D721Med (cell line): ENCODE data around the gene CWF19L2.
"Not testable (repeated sequence)": the region's sequence is repeated elsewhere in the genome, so short reads cannot be mapped to it uniquely, and the experiment has no call there.

Experiments
- DNase-seq: peaks from one replicate; pipeline ENCODE4 v3.0.0; 2011; ENCODE audit warnings: low spot score; ENCODE audit not compliant: insufficient read length
- FAIRE-seq: peaks from 2 replicates; lab custom pipeline; 2011; peaks lifted over from hg19 to GRCh38; lab: Jason Lieb, UNC
- CTCF ChIP-seq: IDR thresholded peaks from 2 replicates; pipeline ENCODE4 v1.5.1; 2012; ENCODE audit warnings: mild to moderate bottlenecking, control low read depth; ENCODE audit not compliant: insufficient read depth; ENCODE audit errors: missing control alignments

The CWF19L2 gene

DNA sequence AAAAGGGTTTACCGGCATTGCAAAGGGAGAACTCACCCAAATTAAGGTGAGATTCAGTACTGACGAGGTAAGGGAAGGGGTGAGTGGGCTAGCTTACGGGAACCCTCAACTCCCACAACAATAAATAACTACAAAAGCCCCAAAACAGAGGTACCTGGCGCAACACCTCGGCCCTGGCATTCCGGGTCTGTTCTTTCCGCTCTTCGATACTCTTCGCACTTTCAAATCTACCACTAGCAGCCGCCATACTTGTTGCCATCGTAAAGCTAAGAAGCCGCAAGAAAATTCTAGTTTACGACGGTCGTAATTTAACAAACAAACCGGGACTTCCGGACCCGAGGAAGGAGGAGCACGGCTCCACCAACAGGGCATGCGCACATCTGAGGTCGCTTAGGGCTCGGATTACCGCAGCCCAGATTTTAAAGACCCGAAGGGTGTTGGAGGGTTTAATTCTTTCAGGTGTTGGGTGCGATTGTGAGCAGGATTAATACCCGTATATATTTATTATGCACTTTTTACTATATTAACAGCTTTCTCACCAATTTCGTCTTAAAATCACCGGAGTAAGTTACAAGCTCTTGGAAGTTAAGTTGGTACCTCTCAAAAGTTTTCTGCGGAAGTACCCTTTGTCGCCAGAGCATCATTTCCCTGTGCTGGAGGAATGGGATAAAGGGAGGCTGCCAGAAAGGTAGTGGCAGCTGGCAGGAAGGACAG, at the start of gene CWF19L2:
TSS of gene CWF19L2 (minus strand) at position 268 of the 714 bp plus-strand sequence. CDS start at position 259, 9 bp downstream.
- FAIRE-seq (peak; percentile 95), DNase-seq (peak; percentile 31)
- TF ChIP-seq CTCF, result no peak

- no peak for TF ChIP-seq CTCF
- DNase-seq (no peak), FAIRE-seq (no peak)
Measured at GRCh38 chr11:107505647-107506225, 48.1 kb upstream of the CWF19L2 start.

GRCh38 chr11:107504981-107505380, 47.4 kb upstream of the CWF19L2 start:
- no peak for TF ChIP-seq CTCF
- DNase-seq (no peak), FAIRE-seq (no peak)

DNA sequence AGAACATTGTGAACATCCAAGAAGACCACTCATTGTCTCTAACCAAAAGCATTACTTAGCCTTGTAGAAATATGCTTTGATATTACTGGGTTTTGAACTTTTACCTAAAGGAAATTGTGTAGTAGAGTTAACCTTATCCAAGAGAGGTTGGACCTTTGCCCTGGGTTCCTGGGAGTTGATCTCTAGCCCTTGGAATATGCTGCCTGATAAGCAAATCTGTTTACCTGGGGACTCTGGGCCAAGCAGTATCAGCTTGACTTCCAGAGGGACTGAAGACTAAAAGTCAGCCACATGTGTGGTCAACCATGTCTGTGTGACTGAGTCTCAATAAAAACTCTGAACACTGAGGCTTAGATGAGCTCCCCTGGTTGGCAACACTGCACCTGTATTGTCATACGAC, 44.1 kb upstream of the CWF19L2 start:
- DNase-seq (no peak), FAIRE-seq (no peak)
- no peak for TF ChIP-seq CTCF

DNA sequence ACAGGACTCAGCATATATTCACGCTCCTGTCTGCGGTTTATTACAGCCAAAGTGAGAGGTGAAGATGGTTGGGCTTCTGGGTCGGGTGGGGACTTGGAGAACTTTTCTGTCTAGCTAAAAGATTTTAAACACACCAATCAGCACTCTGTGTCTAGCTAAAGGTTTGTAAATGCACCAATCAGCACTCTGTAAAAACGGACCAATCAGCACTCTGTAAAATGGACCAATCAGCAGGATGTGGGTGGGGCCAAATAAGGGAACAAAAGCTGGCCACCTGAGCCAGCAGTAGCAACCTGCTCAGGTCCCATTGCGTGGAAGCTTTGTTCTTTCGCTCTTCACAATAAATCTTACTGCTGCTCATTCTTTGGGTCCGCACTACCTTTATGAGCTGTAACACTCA, 39.7 kb upstream of the CWF19L2 start:
- not testable (repeated sequence) for FAIRE-seq, DNase-seq

GRCh38 chr11:107496011-107496410, 38.4 kb upstream of the CWF19L2 start:
- no peak for FAIRE-seq

DNA sequence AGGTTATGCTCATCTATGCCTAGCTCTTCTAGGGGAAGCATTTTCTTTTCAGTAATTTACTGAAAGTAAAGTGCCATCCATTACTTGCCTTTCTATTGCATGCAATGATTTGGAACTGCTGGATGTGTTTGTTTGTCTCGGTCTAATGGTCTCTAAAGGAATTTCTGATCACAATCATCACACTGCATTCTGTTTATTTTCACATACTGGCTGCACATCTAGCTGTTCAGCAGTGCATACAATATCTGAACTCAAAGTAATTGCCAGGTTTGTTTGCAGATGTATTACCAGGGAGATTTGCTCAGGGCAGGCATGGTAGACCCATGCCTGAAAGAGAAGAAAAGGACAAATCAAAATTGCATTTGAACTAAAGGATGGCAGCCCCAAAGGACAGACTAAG, 36.4 kb upstream of the CWF19L2 start:
- DNase-seq (no peak), FAIRE-seq (no peak)
- no peak for TF ChIP-seq CTCF

More at GRCh38 chr11:107496011-107496410, 38.4 kb upstream of the CWF19L2 start:
- DNase-seq, result no peak
- TF ChIP-seq CTCF, result no peak
